Epidermal melanocyte (primary cell): ENCODE measurements around the gene PIP4K2B.
"Not testable (repeated sequence)": the region's sequence is repeated elsewhere in the genome, so short reads cannot be mapped to it uniquely, and the experiment has no call there.

Source experiments
- DNase-seq: peaks from one replicate; pipeline ENCODE4 v3.0.0; 2011; ENCODE audit warnings: low spot score; ENCODE audit not compliant: insufficient read length

PIP4K2B gene

DNA sequence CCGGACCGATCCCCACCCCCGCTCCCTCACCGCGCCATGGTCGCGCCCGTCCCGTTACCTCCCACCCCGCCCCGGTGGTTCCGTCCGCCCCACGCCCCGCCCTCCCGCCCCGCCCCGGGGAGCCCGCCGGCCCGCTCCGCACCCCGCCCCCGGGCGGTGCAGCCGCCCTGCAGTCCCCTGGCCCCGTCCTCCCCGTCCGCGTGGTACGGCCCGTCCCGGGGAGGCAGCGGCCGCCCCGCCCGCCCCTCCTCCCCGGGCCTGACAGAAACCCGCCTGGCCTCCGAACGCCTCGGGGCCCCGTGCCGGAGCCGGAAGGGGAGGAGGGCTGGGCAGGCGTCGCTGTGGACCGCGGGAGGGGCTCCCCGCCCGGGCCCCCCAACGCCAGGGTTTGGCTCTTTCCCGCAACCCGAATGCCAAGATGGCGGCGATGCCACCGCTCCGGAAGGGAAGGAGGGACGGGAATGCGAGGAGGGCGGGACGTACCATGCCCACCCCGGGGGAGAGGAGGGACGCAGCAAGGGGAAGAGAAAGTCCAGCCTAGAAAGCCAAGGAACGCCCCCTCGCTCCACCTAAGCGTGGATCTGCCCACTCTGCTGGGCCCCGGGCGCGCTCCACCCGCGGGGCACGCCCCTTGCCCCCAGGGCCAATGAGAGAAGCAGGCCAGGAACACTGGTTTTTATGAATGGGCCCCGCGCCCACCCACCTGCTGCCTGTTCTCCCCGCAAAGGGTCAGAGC, at the start of gene PIP4K2B:
Gene PIP4K2B (minus strand): TSS at position 56 of the 736 bp plus-strand sequence. CDS start 132 bp downstream, outside the sequence.
- peak; percentile 97 for DNase-seq

DNA sequence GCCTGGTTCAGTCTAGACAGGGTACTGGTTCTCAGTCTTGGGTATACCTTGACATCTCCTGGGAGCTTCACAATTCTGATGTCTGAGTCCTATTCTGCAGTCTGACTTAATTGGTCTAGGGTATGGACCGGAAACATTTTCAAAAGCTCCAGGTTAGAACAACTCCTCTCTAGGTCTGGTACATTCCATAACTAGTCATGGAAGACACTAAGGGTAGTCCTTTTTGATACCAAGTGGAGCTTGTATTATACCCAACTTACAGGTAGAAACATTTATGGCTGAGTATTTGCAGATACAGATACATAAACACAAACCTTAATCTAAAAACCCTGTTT, 49.2 kb upstream of the PIP4K2B start:
- no peak for DNase-seq

DNA sequence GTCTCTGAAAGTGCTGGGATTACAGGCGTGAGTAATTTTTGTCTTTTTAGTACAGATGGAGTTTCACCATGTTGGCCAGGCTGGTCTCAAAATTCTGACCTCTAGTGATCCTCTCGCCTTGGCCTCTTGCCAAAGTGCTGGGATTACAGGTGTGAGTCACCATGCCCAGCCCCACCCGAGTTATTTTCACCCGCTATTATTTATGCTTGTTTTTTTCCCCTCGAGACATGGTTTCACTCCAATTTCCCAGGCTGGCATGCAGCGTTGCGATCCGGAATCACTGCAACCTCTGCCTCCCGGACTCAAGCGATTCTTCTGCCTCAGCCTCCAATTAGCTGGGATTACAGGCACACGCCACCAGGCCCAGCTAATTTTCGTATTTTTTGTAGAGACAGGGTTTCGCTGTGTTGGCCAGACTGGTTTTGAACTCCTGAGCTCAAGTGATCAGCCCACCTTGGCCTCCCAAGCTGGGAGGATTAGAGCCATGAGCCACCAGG, 45.0 kb upstream of the PIP4K2B start:
- DNase-seq: no peak

DNA sequence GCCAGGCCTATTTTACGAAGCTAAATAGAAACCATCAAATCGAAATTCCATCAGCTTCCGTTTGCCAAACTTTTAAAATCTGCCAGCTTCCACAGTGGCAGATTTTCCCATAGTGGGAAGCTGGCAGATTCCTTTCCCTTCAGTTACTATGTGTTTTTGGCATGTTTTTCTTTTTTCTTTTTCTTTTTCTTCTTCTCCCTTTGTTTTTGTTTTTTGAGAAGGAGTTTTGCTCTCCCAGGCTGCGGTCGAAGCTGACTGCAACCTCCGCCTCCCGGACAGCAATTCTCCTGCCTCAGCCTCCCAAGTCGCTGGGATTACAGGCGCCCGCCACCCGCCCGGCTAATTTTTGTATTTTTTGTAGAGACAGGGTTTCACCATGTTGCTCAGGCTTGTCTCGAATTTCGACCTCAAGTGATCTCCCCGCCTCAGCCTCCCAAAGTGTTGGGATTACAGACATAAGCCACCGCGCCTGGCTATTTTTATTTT, 26.4 kb upstream of the PIP4K2B start:
- no peak for DNase-seq

DNA sequence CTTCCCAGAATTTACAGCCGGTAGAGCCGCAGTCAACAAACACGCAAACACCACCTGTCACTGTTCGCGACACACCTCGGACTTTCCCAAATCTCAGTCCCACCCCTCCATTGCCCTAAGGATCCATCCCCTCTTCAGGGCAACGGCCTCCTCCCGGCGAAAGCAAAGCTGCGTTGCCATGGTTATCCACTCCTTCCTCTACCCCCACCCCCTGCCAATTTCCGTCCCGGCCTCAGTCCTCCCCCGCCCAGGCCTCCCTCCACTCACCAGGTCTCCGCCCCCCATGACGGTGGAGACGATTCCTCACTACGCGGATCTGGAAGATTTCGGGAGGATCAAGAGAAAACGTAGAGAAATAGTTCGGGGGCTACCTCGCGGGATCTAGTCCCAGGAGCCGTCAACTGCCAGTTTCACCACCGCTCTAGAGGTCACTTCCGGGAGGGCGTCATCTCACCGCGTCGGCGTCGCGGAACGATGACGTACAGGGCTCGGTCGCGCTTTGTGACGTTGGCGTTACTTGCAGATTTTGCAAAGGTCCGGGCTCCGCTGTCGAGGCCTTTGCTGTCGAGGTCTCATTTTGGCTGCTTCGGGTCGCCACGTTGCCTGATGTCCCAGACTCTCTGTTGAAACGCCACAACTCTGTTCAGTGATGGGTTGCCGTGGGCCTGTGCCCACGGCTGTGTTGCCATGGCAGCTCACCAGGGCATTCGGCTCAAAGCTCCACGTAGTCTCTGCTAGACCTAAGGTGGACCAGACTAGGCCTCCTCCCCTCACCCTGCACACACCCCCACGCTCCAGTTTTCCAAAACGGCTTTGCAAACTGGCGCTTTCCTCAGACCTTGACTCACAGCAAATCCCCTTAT, 25.8 kb upstream of the PIP4K2B start, which contains the start of gene CWC25:
Gene CWC25 (minus strand): TSS at position 423 of the 863 bp plus-strand sequence. CDS start 138 bp downstream, at position 285.
- peak; percentile 93 for DNase-seq

DNA sequence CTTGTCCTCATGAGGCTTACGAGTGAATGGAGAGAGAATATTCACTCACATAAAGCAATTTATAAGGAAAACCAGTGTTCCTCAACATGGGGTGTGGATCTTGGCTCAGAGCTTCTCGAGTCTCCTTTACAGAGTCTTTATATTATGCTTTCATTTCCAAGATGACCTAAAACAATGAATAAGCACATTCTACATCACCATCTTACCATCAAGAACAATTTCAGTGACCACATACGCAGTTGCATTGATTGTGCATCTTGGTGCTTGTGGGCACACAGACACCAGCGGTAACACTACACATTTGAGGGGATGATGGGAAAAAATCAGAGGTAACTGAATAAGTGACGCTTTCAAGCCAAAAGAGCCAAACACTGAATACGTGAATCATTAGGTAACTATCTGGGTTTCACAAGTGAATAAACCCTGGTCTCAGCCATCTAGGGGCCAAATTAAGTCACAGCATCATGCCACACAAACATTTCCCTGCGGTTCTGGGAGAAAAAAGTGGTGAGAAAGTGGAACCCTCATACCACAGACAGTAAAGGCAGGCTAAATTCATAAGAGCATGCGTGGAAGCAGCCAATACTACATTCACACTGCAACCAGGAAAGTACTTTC, 16.3 kb upstream of the PIP4K2B start:
- DNase-seq: no peak

DNA sequence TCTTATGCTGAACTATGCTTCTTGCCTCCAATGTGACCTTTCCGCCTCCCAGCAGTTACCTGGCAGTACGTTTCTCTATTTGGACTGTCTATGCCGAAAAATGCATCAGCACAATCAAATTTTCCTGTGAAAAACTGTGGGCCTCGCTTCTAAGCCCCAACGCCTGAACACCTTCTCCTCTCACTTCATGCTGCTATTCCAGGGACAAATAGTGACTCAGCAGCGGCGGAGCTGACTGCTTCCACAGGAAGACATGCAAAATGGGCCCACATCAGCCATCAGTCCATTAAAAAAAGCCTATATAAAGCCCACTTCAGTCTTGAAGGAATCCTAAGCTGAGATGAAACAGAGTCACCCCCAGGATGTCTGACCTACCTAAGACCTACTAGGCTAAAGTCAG, 10.5 kb upstream of the PIP4K2B start:
- no peak for DNase-seq

DNA sequence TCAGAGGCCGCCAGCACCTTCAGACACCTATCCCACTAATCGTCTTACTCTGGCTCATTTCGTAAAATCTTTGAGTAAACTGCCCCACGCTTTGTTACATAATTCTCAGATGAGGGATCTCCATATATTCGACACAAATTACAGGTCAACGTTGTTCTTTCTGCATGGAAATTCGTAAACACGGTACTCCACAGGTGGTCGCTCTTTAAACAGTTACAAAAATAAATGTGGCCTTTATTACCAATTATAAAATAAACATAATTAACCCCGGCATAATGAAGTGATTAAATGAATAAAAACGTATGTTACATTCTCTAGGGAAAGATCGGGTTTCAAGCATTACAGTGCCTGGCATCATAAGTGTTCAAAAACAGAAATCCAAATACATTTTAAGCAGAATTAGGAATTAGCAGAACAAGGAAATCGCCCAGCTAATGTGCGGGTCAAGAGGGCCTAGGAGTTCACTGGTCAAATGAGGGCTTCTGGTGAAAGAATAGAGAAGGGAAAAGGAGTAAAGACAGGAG, 943 bp upstream of the PIP4K2B start:
- no peak for DNase-seq

DNA sequence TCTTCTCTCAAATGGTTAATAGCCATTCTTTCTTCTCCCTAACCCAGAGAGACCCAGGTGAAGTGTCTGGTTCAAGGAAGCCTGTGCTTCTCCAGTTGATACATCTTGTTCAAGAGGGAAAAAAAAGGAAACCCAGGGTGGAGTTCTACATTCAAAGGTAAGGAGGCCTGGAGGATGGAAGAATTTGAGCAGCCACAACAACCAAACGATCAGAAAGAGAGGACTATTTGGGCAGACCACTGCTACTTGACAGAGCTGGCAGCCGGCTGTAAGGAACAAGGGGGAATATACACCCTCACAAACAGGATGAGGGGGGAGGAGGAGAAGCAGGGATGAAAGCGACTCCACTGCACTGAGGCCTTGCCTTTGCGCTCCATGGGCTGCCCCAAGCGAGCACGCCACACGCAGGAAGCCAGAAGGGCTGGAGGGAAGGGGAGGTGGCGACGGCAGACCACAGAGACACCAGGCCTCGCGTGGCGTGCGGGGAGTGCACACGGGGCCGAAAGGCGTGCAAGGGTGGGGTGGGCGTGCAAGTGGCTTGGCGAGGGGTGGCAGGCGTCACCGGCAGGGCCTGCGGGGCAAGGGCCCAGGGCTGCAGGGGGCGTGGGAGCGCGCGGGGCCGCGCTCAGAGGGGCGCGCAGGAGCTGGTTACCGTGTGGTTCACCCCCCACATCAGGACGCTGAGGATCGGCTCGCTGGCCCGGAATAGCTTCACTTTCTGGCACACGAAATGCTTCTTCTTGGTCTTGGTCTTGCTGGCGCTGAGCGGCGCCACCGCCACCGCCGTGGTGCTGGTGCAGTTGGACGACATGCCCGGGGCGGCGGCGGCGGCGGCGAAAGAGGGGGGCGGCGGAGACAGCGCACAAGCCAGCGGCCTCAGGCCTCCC, 499 bp downstream of the PIP4K2B start:
- peak; percentile 66 for DNase-seq

DNA sequence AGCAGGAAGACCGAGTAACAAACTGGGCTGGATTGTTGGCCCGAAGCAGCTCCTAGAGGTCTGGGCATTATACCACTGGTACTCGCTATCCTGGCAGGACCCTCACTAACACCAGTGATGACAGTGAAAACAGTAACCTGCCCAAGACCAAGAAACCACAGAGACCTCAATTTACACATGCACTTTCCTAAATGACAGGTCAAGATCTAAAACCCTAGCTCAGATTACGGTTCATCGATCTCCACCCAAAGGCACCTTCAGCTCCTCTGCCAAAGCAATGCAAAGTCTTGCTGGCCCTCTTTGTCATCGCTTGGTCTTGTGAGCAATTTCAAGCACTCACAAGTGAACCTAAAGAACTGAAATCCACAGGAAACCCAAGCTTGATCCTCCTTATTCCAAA, 1.5 kb downstream of the PIP4K2B start:
- DNase-seq: no peak

DNA sequence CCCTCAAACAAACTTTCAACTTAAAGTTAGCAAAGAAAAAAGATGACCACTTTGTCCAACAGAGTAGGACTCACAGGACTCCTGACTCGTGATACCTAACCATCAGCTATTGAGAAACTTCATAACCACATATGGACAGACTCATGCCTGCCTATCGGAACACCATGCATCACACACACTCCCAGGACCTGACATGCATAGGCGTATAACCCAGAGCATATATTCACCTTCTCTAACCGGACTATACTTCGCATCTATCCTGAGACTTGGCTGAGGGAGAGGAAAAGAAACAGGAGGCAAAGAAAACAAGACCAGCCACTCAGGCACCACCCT, 2.2 kb downstream of the PIP4K2B start:
- no peak for DNase-seq

DNA sequence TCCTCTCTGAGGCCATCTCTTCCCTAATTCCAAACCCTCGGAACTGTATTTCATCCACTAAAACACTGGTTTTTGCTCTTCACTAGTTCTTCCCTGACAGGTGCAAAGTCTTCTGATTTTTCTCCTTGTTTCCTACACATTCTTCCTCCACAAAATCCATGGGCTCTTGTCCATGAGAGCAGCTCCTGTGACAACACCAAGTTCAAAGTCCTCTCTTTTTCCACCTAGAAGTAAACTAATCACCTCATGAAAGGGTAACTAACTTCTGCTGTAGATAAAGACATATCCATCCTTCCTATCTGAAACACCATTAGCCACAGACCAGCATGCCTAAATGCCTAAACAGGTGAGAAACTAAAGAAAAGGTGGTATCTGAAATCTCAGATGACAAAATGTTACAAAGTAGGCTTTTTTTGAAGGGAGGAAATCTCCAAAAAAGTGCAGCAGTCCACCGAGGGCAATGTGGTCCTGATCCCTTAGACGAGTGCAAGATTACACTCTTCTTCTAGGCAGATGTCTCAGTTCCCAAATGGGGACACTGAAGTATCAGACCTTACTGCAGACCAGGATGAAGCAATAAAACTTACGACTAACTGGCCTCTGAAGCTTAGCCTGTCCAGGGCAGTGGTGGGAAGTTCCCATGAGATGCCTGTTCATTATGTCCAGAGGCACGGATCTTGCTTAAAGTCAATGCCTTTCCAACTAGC, 2.8 kb downstream of the PIP4K2B start:
- DNase-seq: no peak

DNA sequence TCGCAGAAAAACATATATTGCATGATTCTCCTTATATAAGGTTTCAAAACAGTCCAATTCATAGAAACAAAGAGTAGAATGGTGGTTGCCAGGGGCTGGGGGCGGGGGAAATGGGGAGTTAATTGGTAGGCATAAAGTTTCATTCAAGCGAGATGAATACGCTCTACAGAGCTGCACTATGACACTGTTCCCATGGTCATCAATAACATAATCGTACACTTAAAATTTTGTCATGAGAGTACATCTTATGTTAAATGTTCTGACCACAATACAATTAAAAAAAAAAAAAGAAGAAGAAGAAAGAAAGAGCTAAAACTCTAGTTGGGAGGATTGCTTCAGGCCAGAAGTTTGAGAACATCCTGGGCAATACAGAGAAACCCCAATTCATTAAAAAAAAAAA, 5.1 kb downstream of the PIP4K2B start:
- no peak for DNase-seq

DNA sequence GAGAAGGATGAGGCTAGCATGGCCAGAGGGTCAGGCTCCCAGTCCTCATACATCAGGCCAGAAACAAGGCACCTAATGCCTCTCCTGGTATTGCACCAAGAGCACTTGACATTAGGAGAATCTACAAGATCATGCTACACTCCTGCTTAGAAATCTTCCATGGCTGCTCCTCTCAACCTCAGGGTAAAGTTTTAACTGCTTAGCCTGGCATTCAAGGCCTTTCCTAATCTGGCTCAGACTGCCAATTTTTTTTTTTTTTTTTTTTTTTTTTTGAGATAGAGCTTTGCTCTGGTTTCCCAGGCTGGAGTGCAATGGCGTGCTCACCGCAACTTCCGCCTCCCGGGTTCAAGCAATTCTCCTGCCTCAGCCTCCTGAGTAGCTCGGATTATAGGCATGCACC, 8.2 kb downstream of the PIP4K2B start:
- DNase-seq: no peak

DNA sequence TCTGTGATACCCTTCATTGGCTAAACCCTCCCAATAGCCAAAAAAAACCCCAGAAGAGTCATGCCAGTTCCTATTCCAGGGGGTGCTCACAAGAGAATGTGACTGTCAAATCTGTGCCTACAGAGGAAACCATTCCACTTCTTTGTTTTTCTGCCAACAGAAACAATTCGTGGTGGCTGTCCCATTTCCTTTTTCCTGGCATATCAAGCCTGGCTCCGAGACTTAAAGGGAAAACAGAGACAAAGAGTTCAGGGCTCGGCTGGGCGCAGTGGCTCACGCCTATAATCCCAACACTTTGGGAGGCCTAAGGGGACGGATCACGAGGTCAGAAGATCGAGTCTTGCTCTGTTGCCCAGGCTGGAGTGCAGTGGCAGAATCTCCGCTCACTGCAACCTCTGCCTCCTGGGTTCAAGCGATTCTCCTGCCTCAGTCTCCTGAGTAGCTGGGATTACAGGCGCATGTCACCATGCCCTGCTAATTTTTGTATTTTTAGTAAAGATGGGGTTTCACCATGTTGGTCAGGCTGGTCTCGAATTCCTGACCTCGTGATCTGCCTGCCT, 9.1 kb downstream of the PIP4K2B start:
- DNase-seq: not testable (repeated sequence)

DNA sequence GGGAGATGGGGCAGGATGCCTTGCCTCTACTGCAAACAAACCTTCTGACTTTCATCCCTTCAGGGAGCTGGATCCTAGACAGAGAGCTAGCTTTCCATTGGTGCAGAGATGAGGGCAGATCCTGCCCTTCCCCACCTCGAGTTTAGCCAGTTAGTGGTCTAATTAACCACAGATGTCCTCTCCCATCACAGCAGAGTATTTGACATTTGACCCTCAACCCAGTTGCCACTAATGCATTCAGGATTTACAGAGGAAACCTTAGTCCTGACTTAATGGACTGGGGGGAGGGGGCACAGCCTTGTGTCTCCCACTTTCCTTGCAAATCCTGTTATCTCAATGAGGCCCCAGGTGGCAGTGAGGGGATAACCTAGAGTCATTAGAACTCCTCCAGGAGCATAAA, 10.2 kb downstream of the PIP4K2B start:
- DNase-seq: no peak

DNA sequence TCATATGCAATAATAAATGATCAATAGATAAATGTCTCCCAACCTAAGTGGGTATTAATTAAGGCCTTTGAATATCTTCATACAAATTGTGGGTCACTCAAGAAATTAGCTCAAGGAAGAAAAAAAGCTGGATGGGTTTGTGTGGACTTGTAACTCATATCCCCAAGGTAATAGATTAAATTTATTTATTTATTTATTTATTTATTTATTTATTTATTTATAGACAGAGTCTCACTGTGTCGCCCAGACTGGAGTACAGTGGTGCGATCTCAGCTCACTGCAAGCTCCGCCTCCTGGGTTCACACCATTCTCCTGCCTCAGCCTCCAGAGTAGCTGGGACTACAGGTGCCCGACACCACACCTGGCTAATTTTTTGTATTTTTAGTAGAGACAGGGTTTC, 11.4 kb downstream of the PIP4K2B start:
- DNase-seq: not testable (repeated sequence)

DNA sequence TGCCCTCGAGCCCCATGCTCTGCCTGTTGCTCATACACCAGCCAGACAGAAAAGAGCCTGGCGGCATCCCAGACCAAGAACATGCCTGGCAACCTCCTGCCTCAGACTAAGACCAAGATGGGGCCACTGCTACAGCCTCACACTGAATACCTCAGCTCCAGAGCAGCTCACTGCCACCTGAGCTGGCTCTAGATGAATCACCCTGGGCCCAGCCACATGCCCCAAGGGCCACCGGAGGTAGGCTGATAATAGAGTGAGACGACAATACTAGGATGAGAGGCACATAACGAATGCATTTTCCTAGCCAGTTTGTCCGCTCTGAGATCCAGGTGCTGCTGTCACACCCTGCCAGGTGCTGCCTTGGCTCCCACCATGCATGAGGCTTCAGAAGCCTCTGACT, 13.0 kb downstream of the PIP4K2B start:
- DNase-seq: no peak

DNA sequence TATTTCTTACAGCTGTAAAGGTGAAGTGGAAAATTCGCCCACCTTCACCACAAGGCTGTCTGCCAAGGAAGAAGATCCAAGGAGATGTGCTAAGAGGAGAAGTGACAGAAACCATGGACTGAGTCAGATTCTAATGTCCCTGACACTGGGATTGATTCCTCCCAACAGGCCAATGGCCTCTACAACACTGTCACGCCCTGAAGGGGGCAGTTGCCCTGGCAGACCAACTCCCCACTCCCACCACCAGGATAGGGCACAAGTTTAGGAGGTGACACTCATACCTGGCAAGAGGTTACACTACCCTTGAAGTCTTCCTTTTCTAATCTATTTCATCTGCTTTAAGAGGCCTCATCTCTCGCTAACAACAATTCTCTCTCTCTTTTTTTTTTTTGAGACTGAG, 16.1 kb downstream of the PIP4K2B start:
- no peak for DNase-seq
